ENCODE results near the gene CHST15.

Gene CHST15

DNA sequence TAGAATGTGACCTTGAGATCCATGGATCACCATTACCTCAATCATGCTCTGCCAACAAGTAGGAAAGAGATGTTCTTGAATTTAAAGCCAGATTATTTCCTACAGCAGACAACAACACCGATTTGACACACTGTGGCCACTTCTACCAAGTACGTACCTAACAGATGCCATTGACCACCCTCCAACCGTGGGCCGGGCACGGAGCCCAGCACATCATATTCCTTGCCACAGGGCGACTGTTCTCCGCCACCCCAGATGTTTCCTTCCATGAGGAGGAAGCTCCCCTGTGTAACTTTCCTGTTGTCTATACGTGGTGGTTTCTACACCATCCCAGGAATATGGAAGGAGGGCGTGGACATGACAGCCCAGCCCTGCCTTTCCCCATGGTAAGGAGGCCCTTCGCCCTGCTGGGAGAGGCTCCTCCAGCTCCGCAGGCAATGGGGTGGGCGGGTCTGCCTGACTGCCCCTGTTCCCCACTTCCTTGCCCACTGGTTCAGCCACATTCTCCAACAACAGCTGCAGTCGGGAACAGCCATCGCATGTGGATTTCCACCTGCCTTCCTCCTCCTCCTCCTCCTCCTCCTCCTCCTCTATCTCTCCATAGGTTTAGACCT, 7.2 kb downstream of the CHST15 start:
- H3K27ac ChIP-seq (ENCODE audit: low read depth, low read length), result peak overlapping the region; percentile 62
- no peaks in the 10 kb centered on the region for H3K27me3 ChIP-seq (ENCODE audit: control insufficient read depth in 1 of 2, insufficient read depth in 2 of 2, low read length in 2 of 2)
- H3K36me3 ChIP-seq (ENCODE audit: insufficient read depth, low read length), result no peaks in the 10 kb centered on the region
- H3K4me1 ChIP-seq (ENCODE audit: insufficient read depth, low read length), result peaks cover 72% of the 10 kb centered on the region
- no peak overlapping the region for H3K9ac ChIP-seq (ENCODE audit: low read length)
- H3K4me3 ChIP-seq (ENCODE audit: low read depth in 1 of 2, low read length in 2 of 2), result no peak overlapping the region
- no peaks in the 10 kb centered on the region for H3K9me3 ChIP-seq (ENCODE audit: low read length)

- H3K27me3 ChIP-seq (ENCODE audit: control insufficient read depth in 1 of 2, insufficient read depth in 2 of 2, low read length in 2 of 2), result no peaks in the 10 kb centered on the region
- H3K9me3 ChIP-seq (ENCODE audit: low read length), result no peaks in the 10 kb centered on the region
- peaks cover 72% of the 10 kb centered on the region for H3K4me1 ChIP-seq (ENCODE audit: insufficient read depth, low read length)
- peak overlapping the region; percentile 62 for H3K27ac ChIP-seq (ENCODE audit: low read depth, low read length)
- H3K4me3 ChIP-seq (ENCODE audit: low read depth in 1 of 2, low read length in 2 of 2), result no peak overlapping the region
- H3K9ac ChIP-seq (ENCODE audit: low read length), result no peak overlapping the region
- H3K36me3 ChIP-seq (ENCODE audit: insufficient read depth, low read length), result no peaks in the 10 kb centered on the region
Measured at GRCh38 chr10:124085680-124086079, 7.7 kb downstream of the CHST15 start.

DNA sequence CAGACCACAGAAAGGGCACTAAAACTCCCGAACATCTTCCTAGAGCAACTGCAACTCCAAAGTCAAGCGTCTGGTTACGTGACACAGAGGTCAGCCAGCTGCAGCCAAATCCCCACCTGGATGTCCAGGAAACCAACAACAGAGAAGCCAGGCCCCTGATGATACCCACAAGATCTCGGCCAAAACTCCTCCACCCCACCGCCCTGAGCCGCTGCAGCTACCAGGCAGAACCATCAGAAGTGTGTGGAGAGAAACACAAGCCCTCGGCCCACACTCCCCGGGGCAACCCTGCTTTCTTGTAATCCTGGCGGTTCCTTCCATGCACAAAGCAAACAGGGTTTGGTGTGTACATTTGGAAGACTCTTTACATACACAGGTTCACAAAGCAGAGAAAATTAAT, 8.7 kb downstream of the CHST15 start:
- peaks cover 72% of the 10 kb centered on the region for H3K4me1 ChIP-seq (ENCODE audit: insufficient read depth, low read length)
- no peak overlapping the region for H3K9ac ChIP-seq (ENCODE audit: low read length)
- no peaks in the 10 kb centered on the region for H3K36me3 ChIP-seq (ENCODE audit: insufficient read depth, low read length)
- H3K9me3 ChIP-seq (ENCODE audit: low read length), result no peaks in the 10 kb centered on the region
- no peak overlapping the region for H3K4me3 ChIP-seq (ENCODE audit: low read depth in 1 of 2, low read length in 2 of 2)
- no peak overlapping the region for H3K27ac ChIP-seq (ENCODE audit: low read depth, low read length)
- H3K27me3 ChIP-seq (ENCODE audit: control insufficient read depth in 1 of 2, insufficient read depth in 2 of 2, low read length in 2 of 2), result no peaks in the 10 kb centered on the region

DNA sequence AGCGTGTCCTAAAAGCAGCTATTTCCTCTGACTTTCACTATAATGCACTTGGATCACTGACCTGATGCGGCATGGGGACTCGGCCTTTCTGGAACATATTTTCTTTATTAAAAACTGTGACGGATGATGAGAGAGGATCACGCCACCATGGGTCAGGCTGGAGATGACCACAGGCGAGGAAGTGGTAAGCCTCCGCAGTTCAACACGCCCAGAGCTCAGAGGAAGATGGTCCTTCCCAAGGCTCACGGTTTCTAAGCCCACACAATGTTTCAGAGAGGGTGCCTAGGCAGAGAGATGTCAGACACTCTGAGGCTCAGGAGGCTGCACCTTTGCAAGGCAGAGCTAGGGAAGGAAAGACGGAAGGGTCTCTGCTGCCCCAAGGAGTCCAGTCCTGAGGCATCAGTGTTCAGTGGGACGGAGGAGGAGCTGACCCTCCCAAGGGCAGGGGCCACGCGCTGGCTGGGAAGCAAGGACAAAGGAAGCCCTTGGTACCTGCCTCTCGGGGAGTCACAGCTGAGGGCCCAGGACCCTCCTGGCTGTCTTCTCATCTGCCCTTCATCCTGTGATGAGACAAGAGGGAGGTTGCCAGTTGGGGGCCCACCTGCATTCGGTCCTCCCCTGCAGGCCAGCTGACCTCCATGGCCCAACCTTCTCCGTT, 9.5 kb downstream of the CHST15 start:
- no peaks in the 10 kb centered on the region for H3K9me3 ChIP-seq (ENCODE audit: low read length)
- H3K9ac ChIP-seq (ENCODE audit: low read length), result no peak overlapping the region
- peaks cover 70% of the 10 kb centered on the region for H3K4me1 ChIP-seq (ENCODE audit: insufficient read depth, low read length)
- no peaks in the 10 kb centered on the region for H3K27me3 ChIP-seq (ENCODE audit: control insufficient read depth in 1 of 2, insufficient read depth in 2 of 2, low read length in 2 of 2)
- H3K36me3 ChIP-seq (ENCODE audit: insufficient read depth, low read length), result no peaks in the 10 kb centered on the region
- H3K4me3 ChIP-seq (ENCODE audit: low read depth in 1 of 2, low read length in 2 of 2), result no peak overlapping the region
- no peak overlapping the region for H3K27ac ChIP-seq (ENCODE audit: low read depth, low read length)

GRCh38 chr10:124083047-124083739, 10.2 kb downstream of the CHST15 start:
- Histone ChIP-seq H3K27ac (ENCODE audit: low read depth, low read length) (no peak overlapping the region), H3K9me3 (ENCODE audit: low read length) (no peaks in the 10 kb centered on the region), H3K27me3 (ENCODE audit: control insufficient read depth in 1 of 2, insufficient read depth in 2 of 2, low read length in 2 of 2) (no peaks in the 10 kb centered on the region), H3K36me3 (ENCODE audit: insufficient read depth, low read length) (no peaks in the 10 kb centered on the region), H3K9ac (ENCODE audit: low read length) (no peak overlapping the region), H3K4me1 (ENCODE audit: insufficient read depth, low read length) (peaks cover 66% of the 10 kb centered on the region), H3K4me3 (ENCODE audit: low read depth in 1 of 2, low read length in 2 of 2) (no peak overlapping the region)

- Histone ChIP-seq H3K9ac (ENCODE audit: low read length) (no peak overlapping the region), H3K4me3 (ENCODE audit: low read depth in 1 of 2, low read length in 2 of 2) (no peak overlapping the region), H3K27ac (ENCODE audit: low read depth, low read length) (no peak overlapping the region), H3K27me3 (ENCODE audit: control insufficient read depth in 1 of 2, insufficient read depth in 2 of 2, low read length in 2 of 2) (no peaks in the 10 kb centered on the region), H3K36me3 (ENCODE audit: insufficient read depth, low read length) (no peaks in the 10 kb centered on the region), H3K4me1 (ENCODE audit: insufficient read depth, low read length) (peaks cover 67% of the 10 kb centered on the region), H3K9me3 (ENCODE audit: low read length) (no peaks in the 10 kb centered on the region)
Measured at GRCh38 chr10:124082555-124082954, 10.8 kb downstream of the CHST15 start.

GRCh38 chr10:124081547-124082140, 11.8 kb downstream of the CHST15 start:
- Histone ChIP-seq H3K9ac (ENCODE audit: low read length) (no peak overlapping the region), H3K27me3 (ENCODE audit: control insufficient read depth in 1 of 2, insufficient read depth in 2 of 2, low read length in 2 of 2) (no peaks in the 10 kb centered on the region), H3K4me3 (ENCODE audit: low read depth in 1 of 2, low read length in 2 of 2) (no peak overlapping the region), H3K9me3 (ENCODE audit: low read length) (no peaks in the 10 kb centered on the region), H3K4me1 (ENCODE audit: insufficient read depth, low read length) (peaks cover 67% of the 10 kb centered on the region), H3K36me3 (ENCODE audit: insufficient read depth, low read length) (no peaks in the 10 kb centered on the region), H3K27ac (ENCODE audit: low read depth, low read length) (no peak overlapping the region)

DNA sequence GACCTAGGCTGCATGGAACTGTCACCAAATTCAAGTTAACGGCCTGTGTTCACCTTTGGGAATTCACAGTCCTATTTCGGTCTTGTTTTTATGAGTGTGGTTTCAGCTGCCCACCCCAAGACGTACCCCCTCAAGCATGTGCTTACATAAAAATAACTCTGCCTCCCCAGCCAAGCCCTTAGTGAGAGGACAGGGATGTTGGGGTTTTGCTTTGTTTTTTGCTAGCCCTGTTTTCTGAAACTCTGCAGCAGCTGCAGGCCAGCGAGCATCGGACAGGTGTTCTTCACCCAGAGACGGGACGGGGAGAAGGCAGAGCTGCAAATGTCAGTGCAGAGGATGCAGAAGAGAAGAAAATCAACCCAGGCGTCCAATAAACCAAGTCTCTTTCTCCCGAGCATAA, 13.5 kb downstream of the CHST15 start:
- H3K36me3 ChIP-seq (ENCODE audit: insufficient read depth, low read length), result no peaks in the 10 kb centered on the region
- H3K4me1 ChIP-seq (ENCODE audit: insufficient read depth, low read length), result peaks cover 65% of the 10 kb centered on the region
- no peak overlapping the region for H3K9ac ChIP-seq (ENCODE audit: low read length)
- no peak overlapping the region for H3K27ac ChIP-seq (ENCODE audit: low read depth, low read length)
- no peaks in the 10 kb centered on the region for H3K27me3 ChIP-seq (ENCODE audit: control insufficient read depth in 1 of 2, insufficient read depth in 2 of 2, low read length in 2 of 2)
- H3K4me3 ChIP-seq (ENCODE audit: low read depth in 1 of 2, low read length in 2 of 2), result no peak overlapping the region
- no peaks in the 10 kb centered on the region for H3K9me3 ChIP-seq (ENCODE audit: low read length)

DNA sequence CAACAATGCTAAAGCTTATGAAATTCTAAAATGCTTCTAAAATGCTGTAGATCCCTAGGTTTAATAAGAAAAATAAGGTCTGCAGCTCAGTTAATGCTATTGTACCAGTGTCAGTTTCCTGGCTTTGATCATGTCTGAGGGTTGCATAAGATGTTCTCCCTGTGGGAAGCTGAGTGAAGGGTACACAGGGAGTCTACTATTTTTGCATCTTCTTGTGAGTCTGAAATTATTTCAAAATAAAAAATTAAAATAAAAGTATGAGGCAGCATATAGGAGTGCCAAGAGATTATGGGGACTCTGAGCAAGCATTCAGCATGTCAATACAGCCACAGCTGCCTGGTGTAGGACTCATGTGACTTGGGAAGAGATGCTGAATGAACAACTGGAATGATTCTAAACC, 14.7 kb downstream of the CHST15 start:
- no peak overlapping the region for H3K9ac ChIP-seq (ENCODE audit: low read length)
- no peaks in the 10 kb centered on the region for H3K27me3 ChIP-seq (ENCODE audit: control insufficient read depth in 1 of 2, insufficient read depth in 2 of 2, low read length in 2 of 2)
- H3K9me3 ChIP-seq (ENCODE audit: low read length), result no peaks in the 10 kb centered on the region
- peaks cover 68% of the 10 kb centered on the region for H3K4me1 ChIP-seq (ENCODE audit: insufficient read depth, low read length)
- no peaks in the 10 kb centered on the region for H3K36me3 ChIP-seq (ENCODE audit: insufficient read depth, low read length)
- H3K27ac ChIP-seq (ENCODE audit: low read depth, low read length), result no peak overlapping the region
- H3K4me3 ChIP-seq (ENCODE audit: low read depth in 1 of 2, low read length in 2 of 2), result no peak overlapping the region

- Histone ChIP-seq H3K27me3 (ENCODE audit: control insufficient read depth in 1 of 2, insufficient read depth in 2 of 2, low read length in 2 of 2) (no peaks in the 10 kb centered on the region), H3K4me1 (ENCODE audit: insufficient read depth, low read length) (peaks cover 74% of the 10 kb centered on the region), H3K36me3 (ENCODE audit: insufficient read depth, low read length) (no peaks in the 10 kb centered on the region), H3K9ac (ENCODE audit: low read length) (no peak overlapping the region), H3K4me3 (ENCODE audit: low read depth in 1 of 2, low read length in 2 of 2) (no peak overlapping the region), H3K27ac (ENCODE audit: low read depth, low read length) (peak overlapping the region; percentile 3), H3K9me3 (ENCODE audit: low read length) (no peaks in the 10 kb centered on the region)
Measured at GRCh38 chr10:124078028-124078427, 15.4 kb downstream of the CHST15 start.

DNA sequence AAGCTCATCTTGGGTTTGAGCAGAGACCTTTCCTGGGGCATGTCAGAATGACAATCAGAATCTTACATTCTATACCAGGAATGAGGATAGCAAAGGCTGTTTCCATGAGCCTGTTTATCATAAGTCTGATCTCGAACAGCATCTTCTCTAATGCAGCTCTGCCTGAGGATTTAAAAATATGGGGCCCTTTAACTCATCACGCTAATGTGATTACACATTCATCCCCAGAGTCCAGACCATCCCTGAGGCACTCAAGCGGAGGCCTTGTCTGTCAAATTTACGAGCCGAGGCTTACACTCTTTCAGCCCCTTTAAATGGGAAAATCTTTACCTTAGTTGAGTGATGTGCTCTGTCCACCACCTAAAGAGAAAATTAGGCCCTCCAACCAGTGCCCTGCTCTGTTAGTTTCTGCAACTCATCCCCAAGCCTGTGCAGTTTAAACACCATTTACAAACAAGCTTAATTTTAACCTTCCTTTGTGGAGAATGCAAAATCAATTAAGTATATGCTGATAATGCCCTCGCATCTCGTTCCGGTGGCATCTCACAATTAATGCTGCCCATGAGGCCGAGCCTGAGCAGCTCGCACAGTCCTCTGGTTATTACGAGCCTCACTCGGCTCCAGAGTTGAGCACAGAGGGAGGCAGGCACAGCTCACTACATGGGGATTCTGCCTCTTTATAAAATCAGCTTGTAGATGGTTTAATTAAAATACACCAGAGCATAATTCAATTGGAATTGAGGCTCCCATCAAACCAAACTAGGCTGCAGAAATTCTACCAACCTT, 16.0 kb downstream of the CHST15 start:
- no peaks in the 10 kb centered on the region for H3K27me3 ChIP-seq (ENCODE audit: control insufficient read depth in 1 of 2, insufficient read depth in 2 of 2, low read length in 2 of 2)
- H3K9me3 ChIP-seq (ENCODE audit: low read length), result no peaks in the 10 kb centered on the region
- no peaks in the 10 kb centered on the region for H3K36me3 ChIP-seq (ENCODE audit: insufficient read depth, low read length)
- H3K9ac ChIP-seq (ENCODE audit: low read length), result no peak overlapping the region
- peak overlapping the region; percentile 1 for H3K27ac ChIP-seq (ENCODE audit: low read depth, low read length)
- H3K4me3 ChIP-seq (ENCODE audit: low read depth in 1 of 2, low read length in 2 of 2), result no peak overlapping the region
- H3K4me1 ChIP-seq (ENCODE audit: insufficient read depth, low read length), result peaks cover 79% of the 10 kb centered on the region

Measured in muscle layer of colon (tissue), 2 donors.